Measurements from ENCODE around the gene HTR2A.
A peak's percentile ranks its signal among the peaks of the same experiment; 100 is the strongest.

Gene HTR2A

DNA sequence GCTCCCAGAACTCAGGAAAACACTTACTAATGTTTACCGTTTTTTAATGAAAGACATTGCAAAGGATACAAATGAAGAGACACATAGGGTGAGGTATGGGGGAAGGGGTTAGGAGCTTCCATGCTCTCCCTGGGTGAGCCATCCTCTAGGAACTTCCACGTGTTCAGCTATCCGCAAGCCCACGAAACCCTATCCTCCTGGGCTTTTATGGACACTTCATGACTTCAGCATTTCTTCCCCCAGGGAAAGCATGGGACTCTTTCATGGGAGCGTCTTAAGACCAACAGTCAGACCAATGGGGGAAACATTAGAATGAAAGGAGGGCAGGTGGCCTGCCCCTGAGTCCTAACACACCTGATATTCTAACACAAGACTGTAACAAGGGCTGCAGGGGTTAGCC lies 93.3 kb downstream of the HTR2A start:
- H3K4me3 ChIP-seq: no peak overlapping the region
- TF ChIP-seq, protein P1, sequence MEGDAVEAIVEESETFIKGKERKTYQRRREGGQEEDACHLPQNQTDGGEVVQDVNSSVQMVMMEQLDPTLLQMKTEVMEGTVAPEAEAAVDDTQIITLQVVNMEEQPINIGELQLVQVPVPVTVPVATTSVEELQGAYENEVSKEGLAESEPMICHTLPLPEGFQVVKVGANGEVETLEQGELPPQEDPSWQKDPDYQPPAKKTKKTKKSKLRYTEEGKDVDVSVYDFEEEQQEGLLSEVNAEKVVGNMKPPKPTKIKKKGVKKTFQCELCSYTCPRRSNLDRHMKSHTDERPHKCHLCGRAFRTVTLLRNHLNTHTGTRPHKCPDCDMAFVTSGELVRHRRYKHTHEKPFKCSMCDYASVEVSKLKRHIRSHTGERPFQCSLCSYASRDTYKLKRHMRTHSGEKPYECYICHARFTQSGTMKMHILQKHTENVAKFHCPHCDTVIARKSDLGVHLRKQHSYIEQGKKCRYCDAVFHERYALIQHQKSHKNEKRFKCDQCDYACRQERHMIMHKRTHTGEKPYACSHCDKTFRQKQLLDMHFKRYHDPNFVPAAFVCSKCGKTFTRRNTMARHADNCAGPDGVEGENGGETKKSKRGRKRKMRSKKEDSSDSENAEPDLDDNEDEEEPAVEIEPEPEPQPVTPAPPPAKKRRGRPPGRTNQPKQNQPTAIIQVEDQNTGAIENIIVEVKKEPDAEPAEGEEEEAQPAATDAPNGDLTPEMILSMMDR (IDR thresholded peaks at IDR 0.05): no peak
- no peak for DNase-seq (ENCODE audit: low spot score)
- no peak overlapping the region for H3K27ac ChIP-seq

DNA sequence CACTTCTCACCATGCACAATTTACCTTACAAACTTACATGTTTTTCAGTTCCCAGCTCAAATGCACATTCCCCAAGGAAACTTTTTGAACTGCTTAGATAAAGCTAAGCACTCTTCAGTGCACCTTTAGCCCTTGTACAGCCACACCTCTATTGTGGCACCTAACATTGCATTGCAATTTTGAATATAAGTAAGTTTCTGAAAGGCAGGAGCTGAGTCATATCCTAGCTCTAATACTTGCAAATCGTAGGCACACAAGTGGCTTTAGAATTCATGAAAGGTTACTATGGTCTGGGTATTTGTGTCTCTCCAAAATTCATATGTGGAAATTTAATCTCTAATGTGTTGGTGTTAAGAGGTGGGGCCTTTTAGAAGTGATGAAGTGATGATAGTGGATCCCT lies 95.0 kb downstream of the HTR2A start:
- no peak for DNase-seq (ENCODE audit: low spot score)

DNA sequence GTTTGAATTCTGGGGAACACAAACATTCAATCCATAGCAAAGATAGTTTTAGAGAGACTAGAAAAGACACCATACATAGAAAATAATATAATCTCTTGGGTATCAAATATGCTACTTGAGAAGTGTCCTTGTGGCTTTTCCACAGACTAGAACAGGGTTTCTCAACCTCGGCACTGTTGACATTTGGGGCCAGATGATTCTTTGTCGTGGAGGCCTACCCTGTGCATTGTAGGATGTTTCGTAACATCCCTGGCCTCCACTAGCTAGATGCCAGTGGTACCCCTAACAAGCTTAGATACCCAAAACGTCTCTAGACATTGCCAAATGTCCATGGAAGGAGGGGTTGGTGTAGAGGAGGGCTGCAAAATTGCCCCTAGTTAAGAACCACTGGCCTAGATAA lies 97.7 kb downstream of the HTR2A start:
- no peak for DNase-seq (ENCODE audit: low spot score)
- TF ChIP-seq, protein P1 (IDR thresholded peaks at IDR 0.05): no peak
- H3K4me3 ChIP-seq: no peak overlapping the region
- no peak overlapping the region for H3K27ac ChIP-seq

More for the DNA sequence above, 95.0 kb downstream of the HTR2A start:
- Histone ChIP-seq H3K4me3 (no peak overlapping the region), H3K27ac (no peak overlapping the region)
- TF ChIP-seq, protein P1 (IDR thresholded peaks at IDR 0.05): no peak

DNA sequence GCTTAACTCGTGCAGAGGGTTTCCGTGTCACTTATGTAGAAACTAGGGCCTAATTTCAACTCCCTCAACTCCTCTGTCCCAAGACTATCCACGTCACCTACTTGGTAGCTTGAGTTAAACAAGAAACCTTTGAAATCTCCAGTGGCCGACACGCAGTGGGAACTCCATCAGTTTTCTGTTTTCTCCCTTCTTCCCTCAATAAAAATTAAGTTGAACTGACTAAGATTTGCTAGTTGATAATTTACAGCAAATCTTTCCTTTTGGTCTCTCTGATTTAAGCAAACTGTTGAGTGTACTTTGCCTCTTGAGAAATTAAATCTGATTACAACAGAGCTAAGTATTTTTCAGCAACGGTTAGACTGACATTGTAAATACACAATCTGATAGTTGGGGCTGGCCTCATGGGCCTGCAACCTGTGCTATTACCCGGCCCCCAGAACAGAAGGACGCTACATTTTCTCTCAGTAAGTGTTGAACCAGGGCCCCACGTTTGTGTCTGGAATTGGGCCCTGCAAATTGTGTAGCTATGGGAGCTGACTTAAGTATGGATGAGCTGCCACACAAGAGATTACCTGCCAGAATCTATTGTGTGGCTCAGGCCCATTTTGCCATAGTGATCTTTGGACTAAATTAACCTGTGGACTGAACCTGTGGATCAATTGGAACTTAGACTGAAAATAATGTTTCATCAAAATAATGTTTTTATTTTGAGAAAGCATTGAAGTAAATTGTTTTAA lies 99.2 kb downstream of the HTR2A start:
- DNase-seq (ENCODE audit: low spot score): no peak
- peak overlapping the region; percentile 95 for H3K27ac ChIP-seq
- TF ChIP-seq, protein P1 (IDR thresholded peaks at IDR 0.05): no peak
- peak overlapping the region; percentile 88 for H3K4me3 ChIP-seq

DNA sequence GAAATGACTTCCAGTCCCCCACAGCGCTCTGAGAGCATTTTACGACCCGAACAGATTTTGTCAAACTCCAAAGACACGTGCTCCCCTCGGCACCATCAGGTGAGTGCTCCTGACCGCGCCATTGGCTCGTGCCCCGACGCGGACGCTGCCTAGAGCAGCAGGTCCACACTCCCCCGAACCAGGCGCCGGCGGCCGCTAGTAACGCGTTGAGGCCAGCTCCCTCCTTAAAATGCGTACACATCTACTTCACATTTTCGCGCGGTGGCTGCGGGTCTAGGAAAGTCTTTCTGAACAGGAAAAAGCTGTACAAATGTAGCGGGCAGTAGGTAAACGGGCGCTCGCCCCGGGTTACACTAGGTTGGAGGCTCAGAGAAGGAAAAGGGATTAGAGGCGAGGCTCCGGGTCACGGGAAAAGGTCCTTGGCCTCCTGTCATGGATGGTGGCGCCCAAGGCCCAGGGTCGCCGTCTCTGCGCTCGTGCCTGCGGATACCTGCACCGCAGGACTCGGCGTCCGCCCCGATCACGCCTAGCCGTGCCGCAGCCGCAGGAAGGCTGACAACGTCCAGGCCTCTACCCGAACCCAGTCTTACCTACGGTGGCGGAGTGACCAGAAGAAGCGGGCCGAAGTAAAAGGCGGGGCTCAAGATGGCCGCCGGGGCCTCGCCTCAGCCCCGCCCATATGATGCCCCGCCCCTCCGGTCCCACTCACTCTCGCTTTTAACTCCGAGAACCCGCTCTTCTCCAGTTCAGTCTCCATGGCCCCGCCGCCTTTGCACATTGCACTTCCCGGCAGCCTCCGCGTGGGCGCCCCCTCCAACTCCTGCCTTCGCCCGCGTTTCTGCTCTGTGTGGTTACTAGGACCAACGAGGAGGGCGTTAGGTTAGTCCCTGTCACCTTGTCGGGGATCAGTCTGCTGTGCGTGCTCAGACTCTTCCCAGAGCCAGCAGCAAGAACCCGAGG lies 100.1 kb downstream of the HTR2A start, which contains the start of gene ESD:
ESD (minus strand) TSS at position 647 of the 960 bp plus-strand sequence. CDS start 5,748 bp downstream, outside the sequence.
- H3K27ac ChIP-seq: peak within 1 kb of the TSS; percentile 95
- H3K4me3 ChIP-seq: peak within 1 kb of the TSS; percentile 88
- TF ChIP-seq, protein P1 (IDR thresholded peaks at IDR 0.05): no peak
- peak; percentile 94 for DNase-seq (ENCODE audit: low spot score)

DNA sequence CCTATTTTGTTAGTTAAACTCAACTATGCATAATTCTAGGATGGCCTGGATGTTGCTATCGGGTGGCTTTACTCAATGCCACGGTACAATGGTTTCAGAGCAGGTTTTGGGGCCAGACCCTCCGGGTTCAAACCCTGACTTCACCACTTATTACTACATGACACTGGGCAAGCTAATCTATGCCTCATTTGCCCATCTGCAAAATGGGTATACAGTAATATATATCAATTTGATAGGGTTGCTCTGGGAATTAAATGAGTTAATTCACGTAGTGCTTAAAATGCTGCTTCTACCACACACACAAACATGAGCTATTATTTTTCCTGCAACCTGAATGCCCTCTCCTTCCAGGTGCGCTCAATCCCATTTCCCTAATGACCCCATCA lies 100.7 kb downstream of the HTR2A start:
- TF ChIP-seq, protein P1 (IDR thresholded peaks at IDR 0.05): no peak
- Histone ChIP-seq H3K4me3 (peak overlapping the region; percentile 88), H3K27ac (peak overlapping the region; percentile 95)
- no peak for DNase-seq (ENCODE audit: low spot score)
